ENCODE results near the gene HES6. TPM values are rescaled to one million over a fixed set of nuclear protein-coding genes. Genes with fewer than 3 reads are reported as not detected.

The HES6 gene
- total and polyA plus RNA-seq, 2 of the 8 experiments (the other 6 are each of a cell fraction or from before 2014, with no cell fraction given), result 32.6 to 36.3 TPM

- ChIA-PET POLR2A (ENCODE audit: partially characterized antibody) (interaction anchor here (0.9 to 1.5 kb wide), 2 partner anchors 14 to 31 kb away, joined by 3 read pairs; partner anchors contain the start of gene HES6), CTCF (ENCODE audit: partially characterized antibody) (interaction anchor here (0.7 to 18.9 kb wide), 2 partner anchors 11 to 17 kb away, joined by 4 to 298 read pairs; partner anchors contain the start of gene PER2)
- peaks cover 0 to 2% of the 10 kb centered on the region in 2 experiments for H4K20me1 ChIP-seq (replicated peaks in 1 of 2; ENCODE audit: control insufficient read depth in 1 of 2, insufficient read depth in 2 of 2, low read length in 2 of 2)
- H2BK5ac ChIP-seq (ENCODE audit: low read depth, low read length), result no peak overlapping the region
- WGBS, 2 experiments (ENCODE audit: extremely low coverage in 1 of 2, insufficient coverage in 1 of 2, insufficient read length in 1 of 2, insufficient replicate concordance in 2 of 2, low coverage in 1 of 2, low lambda C conversion rate in 2 of 2, missing lambda C conversion rate in 1 of 2), result 94% methylated on average over 13 of the region's 13 CpGs; no CpG with 5 or more reads in 1 of the 2 experiments
- H3K9me3 ChIP-seq (ENCODE audit: insufficient read depth in 2 of 2, low read depth in 1 of 2, low read length in 1 of 2), result no peaks in the 10 kb centered on the region
- H3K14ac ChIP-seq (ENCODE audit: insufficient read length), result no peak overlapping the region
- H2AFZ ChIP-seq (ENCODE audit: low read length), result no peak overlapping the region
- H3K18ac ChIP-seq (ENCODE audit: extremely low read depth, low read length), result no peak overlapping the region
- no peak overlapping the region for H3K23ac ChIP-seq (ENCODE audit: insufficient read length)
- TF ChIP-seq POLR2A (IDR thresholded peaks at IDR 0.05; ENCODE audit: control extremely low read depth in 1 of 2, low read depth in 2 of 2, low read length in 2 of 2) (no peak), SRF (IDR thresholded peaks at IDR 0.05; ENCODE audit: low read depth, low read length) (no peak), MAX (IDR thresholded peaks at IDR 0.05) (no peak), RNF2 (IDR thresholded peaks at IDR 0.05; ENCODE audit: borderline replicate concordance, low read depth, low read length, missing control alignments, poor library complexity, severe bottlenecking) (no peak)
- H4K91ac ChIP-seq (replicated peaks; ENCODE audit: insufficient read length, low read length), result no peak overlapping the region
- no peaks in the 10 kb centered on the region for H3K27me3 ChIP-seq (replicated peaks in 1 of 4; ENCODE audit: control insufficient read depth in 3 of 4, extremely low read depth in 1 of 4, insufficient read depth in 3 of 4, low read length in 3 of 4)
- no peak overlapping the region for H2BK12ac ChIP-seq (ENCODE audit: low read depth, low read length)
- peaks cover 0 to 3% (median 0%) of the 10 kb centered on the region in 4 experiments; a peak in 2 of 8 replicates for H3K36me3 ChIP-seq (ENCODE audit: control insufficient read depth in 2 of 4, insufficient read depth in 4 of 4, low read length in 3 of 4)
- H3K4ac ChIP-seq (replicated peaks; ENCODE audit: insufficient read length, low read depth, low read length), result no peak overlapping the region
- no peak overlapping the region for H4K5ac ChIP-seq (ENCODE audit: insufficient read length, low read depth, low read length)
- H2AK5ac ChIP-seq (ENCODE audit: low read depth, low read length), result no peak overlapping the region
- H3K56ac ChIP-seq (replicated peaks; ENCODE audit: insufficient read length, low read depth, low read length), result no peak overlapping the region
- H2BK20ac ChIP-seq (ENCODE audit: low read length), result no peak overlapping the region
- no peaks in the 10 kb centered on the region for H3K23me2 ChIP-seq (ENCODE audit: low read depth, low read length)
- H2BK120ac ChIP-seq (replicated peaks; ENCODE audit: low read depth, low read length), result no peak overlapping the region
- H3K4me3 ChIP-seq (ENCODE audit: extremely low read depth in 1 of 4, insufficient read depth in 2 of 4, low read depth in 3 of 4, low read length in 4 of 4), result no peak overlapping the region
- no peaks in the 10 kb centered on the region for H3K79me1 ChIP-seq (ENCODE audit: low read depth, low read length)
- DNase-seq (ENCODE audit: low read depth in 1 of 2, low spot score in 2 of 2), result no peak
- FAIRE-seq, result no peak
- H3K27ac ChIP-seq (ENCODE audit: low read depth, low read length), result no peak overlapping the region
- no peak overlapping the region for H3K9ac ChIP-seq (replicated peaks in 1 of 4; ENCODE audit: extremely low read depth in 1 of 4, low read depth in 3 of 4, low read length in 3 of 4)
- no peaks in the 10 kb centered on the region for H3K4me1 ChIP-seq (replicated peaks in 1 of 4; ENCODE audit: control insufficient read depth in 3 of 4, insufficient read depth in 4 of 4, low read length in 3 of 4)
- no peak overlapping the region for H2BK15ac ChIP-seq (ENCODE audit: low read length)
- H3K79me2 ChIP-seq (ENCODE audit: control insufficient read depth in 1 of 2, insufficient read depth in 2 of 2, low read length in 2 of 2), result no peaks in the 10 kb centered on the region
- no peak overlapping the region for H3K4me2 ChIP-seq (ENCODE audit: insufficient read depth in 1 of 2, low read depth in 2 of 2, low read length in 2 of 2)
- no peak overlapping the region; the same call in 1 of the 2 replicates for H4K8ac ChIP-seq (ENCODE audit: extremely low read depth, insufficient read depth, low read length)
Observed at GRCh38 chr2:238271061-238271554, 31.3 kb upstream of the HES6 start.
